HepG2 (cell line): Measurements from ENCODE around the gene CFAP43. TPM values are rescaled to one million over a fixed set of nuclear protein-coding genes. Genes with fewer than 3 reads are reported as not detected.

Experiments
- DMAP1 ChIP-seq: IDR thresholded peaks from 2 replicates; pipeline ENCODE4 v1.6.1; 2016
- FOXK2 ChIP-seq: fragments of 450-650 bp; IDR thresholded peaks from 2 replicates; pipeline ENCODE4 v1.6.1; 2016
- GABPB1 ChIP-seq: IDR thresholded peaks from 2 replicates; pipeline ENCODE4 v1.6.1; 2016; ENCODE audit warnings: mild to moderate bottlenecking, missing genetic modification reagents, moderate library complexity, missing compliant biosample characterization
- MTERF4 ChIP-seq: sonication (generic); formaldehyde crosslinking; IDR thresholded peaks from 2 replicates; pipeline ENCODE4 v1.8.0; 2023; ENCODE audit warnings: mild to moderate bottlenecking, missing genetic modification reagents
- POLR2G ChIP-seq: fragments of 200-400 bp; formaldehyde crosslinking; IDR thresholded peaks from 2 replicates; pipeline ENCODE4 v1.6.1; 2018; ENCODE audit warnings: mild to moderate bottlenecking, low read depth, low read length, moderate library complexity
- REPIN1 ChIP-seq: sonication (generic); formaldehyde crosslinking; IDR thresholded peaks from 2 replicates; pipeline ENCODE4 v1.8.0; 2022; ENCODE audit warnings: missing genetic modification reagents, low read depth, mild to moderate bottlenecking, borderline replicate concordance
- XRCC5 ChIP-seq: fragments of 200-400 bp; formaldehyde crosslinking; optimal IDR thresholded peaks from 2 replicates; pipeline ENCODE3; 2017; ENCODE audit warnings: mild to moderate bottlenecking, low read length
- ZBTB7A ChIP-seq: sonication (generic); formaldehyde crosslinking; IDR thresholded peaks from 2 replicates; pipeline ENCODE4 v1.8.0; 2022; ENCODE audit warnings: mild to moderate bottlenecking, missing genetic modification reagents
- ZC3H13 ChIP-seq: sonication (generic); formaldehyde crosslinking; IDR thresholded peaks from 2 replicates; pipeline ENCODE4 v1.8.1; 2023; ENCODE audit warnings: mild to moderate bottlenecking, missing genetic modification reagents, moderate library complexity
- ZGPAT ChIP-seq: IDR thresholded peaks from 2 replicates; pipeline ENCODE4 v1.6.1; 2016; ENCODE audit warnings: mild to moderate bottlenecking
- ZNF207 ChIP-seq: fragments of 450-650 bp; IDR thresholded peaks from 2 replicates; pipeline ENCODE4 v1.6.1; 2016; ENCODE audit warnings: antibody characterized with exemption, borderline replicate concordance
- ZNF317 ChIP-seq: sonication (generic); formaldehyde crosslinking; IDR thresholded peaks from 2 replicates; pipeline ENCODE4 v1.5.0; 2020; ENCODE audit warnings: mild to moderate bottlenecking, missing genetic modification reagents
- ZNF33B ChIP-seq: sonication (generic); formaldehyde crosslinking; IDR thresholded peaks from 2 replicates; pipeline ENCODE4 v1.5.1; 2020; ENCODE audit warnings: mild to moderate bottlenecking, missing genetic modification reagents
- ZNF446 ChIP-seq: sonication (generic); formaldehyde crosslinking; IDR thresholded peaks from 2 replicates; pipeline ENCODE4 v1.5.0; 2020; ENCODE audit warnings: mild to moderate bottlenecking, missing genetic modification reagents
- ZNF460 ChIP-seq: sonication (generic); formaldehyde crosslinking; IDR thresholded peaks from 2 replicates; pipeline ENCODE4 v1.5.1; 2020; ENCODE audit warnings: missing genetic modification reagents, mild to moderate bottlenecking, borderline replicate concordance
- ZNF501 ChIP-seq: sonication (generic); formaldehyde crosslinking; IDR thresholded peaks from 2 replicates; pipeline ENCODE4 v1.5.1; 2020; ENCODE audit warnings: mild to moderate bottlenecking, moderate library complexity, missing genetic modification reagents
- ZNF605 ChIP-seq: sonication (generic); formaldehyde crosslinking; IDR thresholded peaks from 2 replicates; pipeline ENCODE4 v1.8.0; 2022; ENCODE audit warnings: mild to moderate bottlenecking, missing genetic modification reagents
- ZNF891 ChIP-seq: sonication (generic); formaldehyde crosslinking; IDR thresholded peaks from 2 replicates; pipeline ENCODE4 v1.5.0; 2020; ENCODE audit warnings: mild to moderate bottlenecking, missing genetic modification reagents
- polyA plus RNA-seq, 8 experiments: library from polyadenylated mRNA; depleted of rRNA in 3 of 8; stranded (reverse) in 7 of 8; unstranded in 1 of 8; fragments of >200 nt; fragmentation: Illumina TruSeq in 4 of 8; extraction: Trizol in 4 of 8; gene quantifications; 2 replicates each; pipeline versions ENCODE4 v1.2.1 to v1.2.3, GENCODE V29; 2011 to 2016; ENCODE audit warnings: low read depth in 4 of 8, missing spikeins in 1 of 8, mixed read lengths in 1 of 8; ENCODE audit not compliant: insufficient read depth in 1 of 8
- total RNA-seq, 5 experiments: library from RNA; depleted of rRNA; stranded (reverse); fragments of >200 nt; fragmentation: Illumina TruSeq; extraction: Trizol; gene quantifications; 2 replicates each; pipeline ENCODE4 v1.2.3, GENCODE V29; 2016; ENCODE audit warnings: low read depth in 1 of 5
- TF ChIP-seq, protein P1 (sequence below): IDR thresholded peaks from 2 replicates; pipeline ENCODE4 v1.6.1; 2016; ENCODE audit warnings: missing biosample characterization, missing genetic modification reagents, low read depth
- TF ChIP-seq, protein P2 (sequence below): sonication (generic); formaldehyde crosslinking; IDR thresholded peaks from 2 replicates; pipeline ENCODE4 v1.8.1; 2022; ENCODE audit warnings: low read depth, mild to moderate bottlenecking, missing genetic modification reagents
- TF ChIP-seq, protein P3 (sequence below): sonication (generic); formaldehyde crosslinking; IDR thresholded peaks from 2 replicates; pipeline ENCODE4 v1.5.0; 2020; ENCODE audit warnings: missing genetic modification reagents

CFAP43 gene
- total and polyA plus RNA-seq, 2 of the 13 experiments (the other 11 are each of a cell fraction or from before 2014, with no cell fraction given) = 0.24 to 0.38 TPM

DNA sequence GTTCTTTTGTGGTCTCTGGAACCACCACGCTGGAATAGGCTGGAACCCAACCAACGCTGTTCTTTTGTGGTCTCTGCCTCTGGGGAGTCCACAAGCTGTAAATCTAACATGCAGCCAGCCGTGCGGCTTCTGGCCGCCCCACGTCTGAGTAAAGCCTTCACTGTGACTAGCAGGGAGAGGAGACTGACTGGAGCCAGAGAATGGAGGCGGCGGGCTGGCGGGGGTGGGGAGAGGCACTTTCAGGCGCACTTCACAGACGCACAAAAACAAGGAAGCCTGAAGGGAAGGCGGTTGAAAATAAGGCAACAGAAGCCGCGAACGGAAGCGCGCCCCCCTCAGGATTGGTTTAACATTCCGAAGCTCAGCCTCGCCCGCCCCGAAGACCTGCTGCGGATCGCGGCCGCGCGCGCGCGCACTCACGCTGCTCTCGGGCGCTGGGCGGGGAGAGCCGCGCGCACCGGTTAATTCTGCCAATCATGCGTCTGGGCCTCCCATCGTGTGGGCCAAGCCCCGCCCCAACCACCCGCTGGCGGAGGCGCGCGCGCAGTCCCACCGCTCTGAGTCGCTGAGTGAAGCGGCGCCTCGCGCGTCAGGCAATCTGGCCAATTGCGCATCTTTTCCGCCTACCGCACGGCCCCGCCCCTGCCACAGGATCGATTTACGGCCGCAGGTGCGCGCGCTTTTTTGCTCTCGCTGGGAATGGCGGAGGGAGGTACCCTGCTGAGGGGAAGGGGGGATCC, 110.5 kb downstream of the CFAP43 start, which contains the start of gene SFR1 (continued):
- TF ChIP-seq ZGPAT (CRISPR knock-in tag) = peak; percentile 85
- TF ChIP-seq, protein P1, sequence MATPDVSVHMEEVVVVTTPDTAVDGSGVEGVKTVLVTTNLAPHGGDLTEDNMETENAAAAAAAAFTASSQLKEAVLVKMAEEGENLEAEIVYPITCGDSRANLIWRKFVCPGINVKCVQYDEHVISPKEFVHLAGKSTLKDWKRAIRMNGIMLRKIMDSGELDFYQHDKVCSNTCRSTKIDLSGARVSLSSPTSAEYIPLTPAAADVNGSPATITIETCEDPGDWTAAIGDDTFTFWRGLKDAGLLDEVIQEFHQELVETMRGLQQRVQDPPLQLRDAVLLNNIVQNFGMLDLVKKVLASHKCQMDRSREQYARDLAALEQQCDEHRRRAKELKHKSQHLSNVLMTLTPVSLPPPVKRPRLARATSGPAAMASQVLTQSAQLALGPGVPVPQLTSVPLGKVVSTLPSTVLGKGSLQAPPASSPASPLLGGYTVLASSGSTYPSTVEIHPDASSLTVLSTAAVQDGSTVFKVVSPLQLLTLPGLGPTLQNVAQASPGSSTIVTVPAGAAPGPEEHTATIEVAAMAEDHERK (CRISPR knock-in tag) = peak; percentile 62
- peak; percentile 90 for TF ChIP-seq ZNF605
- TF ChIP-seq, protein P2, sequence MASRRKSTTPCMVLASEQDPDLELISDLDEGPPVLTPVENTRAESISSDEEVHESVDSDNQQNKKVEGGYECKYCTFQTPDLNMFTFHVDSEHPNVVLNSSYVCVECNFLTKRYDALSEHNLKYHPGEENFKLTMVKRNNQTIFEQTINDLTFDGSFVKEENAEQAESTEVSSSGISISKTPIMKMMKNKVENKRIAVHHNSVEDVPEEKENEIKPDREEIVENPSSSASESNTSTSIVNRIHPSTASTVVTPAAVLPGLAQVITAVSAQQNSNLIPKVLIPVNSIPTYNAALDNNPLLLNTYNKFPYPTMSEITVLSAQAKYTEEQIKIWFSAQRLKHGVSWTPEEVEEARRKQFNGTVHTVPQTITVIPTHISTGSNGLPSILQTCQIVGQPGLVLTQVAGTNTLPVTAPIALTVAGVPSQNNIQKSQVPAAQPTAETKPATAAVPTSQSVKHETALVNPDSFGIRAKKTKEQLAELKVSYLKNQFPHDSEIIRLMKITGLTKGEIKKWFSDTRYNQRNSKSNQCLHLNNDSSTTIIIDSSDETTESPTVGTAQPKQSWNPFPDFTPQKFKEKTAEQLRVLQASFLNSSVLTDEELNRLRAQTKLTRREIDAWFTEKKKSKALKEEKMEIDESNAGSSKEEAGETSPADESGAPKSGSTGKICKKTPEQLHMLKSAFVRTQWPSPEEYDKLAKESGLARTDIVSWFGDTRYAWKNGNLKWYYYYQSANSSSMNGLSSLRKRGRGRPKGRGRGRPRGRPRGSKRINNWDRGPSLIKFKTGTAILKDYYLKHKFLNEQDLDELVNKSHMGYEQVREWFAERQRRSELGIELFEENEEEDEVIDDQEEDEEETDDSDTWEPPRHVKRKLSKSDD (CRISPR knock-in tag) = 0 out of 2 replicates have a peak, but pooled peaks have one; percentile 29
- peak; percentile 70 for TF ChIP-seq XRCC5
- peak; percentile 81 for TF ChIP-seq DMAP1 (CRISPR knock-in tag)
- TF ChIP-seq ZNF501 (CRISPR knock-in tag) = peak; percentile 79
- no peak for TF ChIP-seq ZNF446 (CRISPR knock-in tag)
- peak; percentile 71; the same call in 1 of the 2 replicates for TF ChIP-seq REPIN1 (CRISPR knock-in tag)
- no peak for TF ChIP-seq ZC3H13 (CRISPR knock-in tag)
- TF ChIP-seq ZNF33B (CRISPR knock-in tag) = no peak
- TF ChIP-seq ZNF891 (CRISPR knock-in tag) = peak; percentile 72; the same call in 1 of the 2 replicates
- TF ChIP-seq ZNF460 (CRISPR knock-in tag) = no peak; the same call in 1 of the 2 replicates
- TF ChIP-seq ZNF317 (CRISPR knock-in tag) = 0 out of 2 replicates have a peak, but pooled peaks have one; percentile 39
- TF ChIP-seq ZBTB7A = peak; percentile 34; the same call in 1 of the 2 replicates
- TF ChIP-seq ZNF207 = no peak
- peak; percentile 70; the same call in 1 of the 2 replicates for TF ChIP-seq MTERF4
- TF ChIP-seq POLR2G = peak; percentile 91
- TF ChIP-seq FOXK2 = peak; percentile 48; the same call in 1 of the 2 replicates
- TF ChIP-seq, protein P3, sequence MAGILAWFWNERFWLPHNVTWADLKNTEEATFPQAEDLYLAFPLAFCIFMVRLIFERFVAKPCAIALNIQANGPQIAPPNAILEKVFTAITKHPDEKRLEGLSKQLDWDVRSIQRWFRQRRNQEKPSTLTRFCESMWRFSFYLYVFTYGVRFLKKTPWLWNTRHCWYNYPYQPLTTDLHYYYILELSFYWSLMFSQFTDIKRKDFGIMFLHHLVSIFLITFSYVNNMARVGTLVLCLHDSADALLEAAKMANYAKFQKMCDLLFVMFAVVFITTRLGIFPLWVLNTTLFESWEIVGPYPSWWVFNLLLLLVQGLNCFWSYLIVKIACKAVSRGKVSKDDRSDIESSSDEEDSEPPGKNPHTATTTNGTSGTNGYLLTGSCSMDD (CRISPR knock-in tag) = no peak
- TF ChIP-seq GABPB1 (CRISPR knock-in tag) = peak; percentile 82
